ENCODE results near the gene MYADML2.

Gene MYADML2

GRCh38 chr17:81950501-81950900, 3.5 kb upstream of the MYADML2 start:
- H3K4me3 ChIP-seq (replicated peaks; ENCODE audit: low read depth, low read length): no peak overlapping the region
- TF ChIP-seq, protein P1, sequence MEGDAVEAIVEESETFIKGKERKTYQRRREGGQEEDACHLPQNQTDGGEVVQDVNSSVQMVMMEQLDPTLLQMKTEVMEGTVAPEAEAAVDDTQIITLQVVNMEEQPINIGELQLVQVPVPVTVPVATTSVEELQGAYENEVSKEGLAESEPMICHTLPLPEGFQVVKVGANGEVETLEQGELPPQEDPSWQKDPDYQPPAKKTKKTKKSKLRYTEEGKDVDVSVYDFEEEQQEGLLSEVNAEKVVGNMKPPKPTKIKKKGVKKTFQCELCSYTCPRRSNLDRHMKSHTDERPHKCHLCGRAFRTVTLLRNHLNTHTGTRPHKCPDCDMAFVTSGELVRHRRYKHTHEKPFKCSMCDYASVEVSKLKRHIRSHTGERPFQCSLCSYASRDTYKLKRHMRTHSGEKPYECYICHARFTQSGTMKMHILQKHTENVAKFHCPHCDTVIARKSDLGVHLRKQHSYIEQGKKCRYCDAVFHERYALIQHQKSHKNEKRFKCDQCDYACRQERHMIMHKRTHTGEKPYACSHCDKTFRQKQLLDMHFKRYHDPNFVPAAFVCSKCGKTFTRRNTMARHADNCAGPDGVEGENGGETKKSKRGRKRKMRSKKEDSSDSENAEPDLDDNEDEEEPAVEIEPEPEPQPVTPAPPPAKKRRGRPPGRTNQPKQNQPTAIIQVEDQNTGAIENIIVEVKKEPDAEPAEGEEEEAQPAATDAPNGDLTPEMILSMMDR (IDR thresholded peaks at IDR 0.05; ENCODE audit: low read length, missing control alignments): no peak
- DNase-seq (ENCODE audit: low read depth): no peak

- no peak for DNase-seq (ENCODE audit: low read depth)
- TF ChIP-seq, protein P1 (IDR thresholded peaks at IDR 0.05; ENCODE audit: low read length, missing control alignments): no peak
- no peak overlapping the region for H3K4me3 ChIP-seq (replicated peaks; ENCODE audit: low read depth, low read length)
These were observed 1.8 kb upstream of the MYADML2 start for GRCh38 chr17:81948635-81949378.

GRCh38 chr17:81944858-81945257, 2.2 kb downstream of the MYADML2 start:
- no peak for DNase-seq (ENCODE audit: low read depth)
- TF ChIP-seq, protein P1 (IDR thresholded peaks at IDR 0.05; ENCODE audit: low read length, missing control alignments): no peak
- no peak overlapping the region for H3K4me3 ChIP-seq (replicated peaks; ENCODE audit: low read depth, low read length)

DNA sequence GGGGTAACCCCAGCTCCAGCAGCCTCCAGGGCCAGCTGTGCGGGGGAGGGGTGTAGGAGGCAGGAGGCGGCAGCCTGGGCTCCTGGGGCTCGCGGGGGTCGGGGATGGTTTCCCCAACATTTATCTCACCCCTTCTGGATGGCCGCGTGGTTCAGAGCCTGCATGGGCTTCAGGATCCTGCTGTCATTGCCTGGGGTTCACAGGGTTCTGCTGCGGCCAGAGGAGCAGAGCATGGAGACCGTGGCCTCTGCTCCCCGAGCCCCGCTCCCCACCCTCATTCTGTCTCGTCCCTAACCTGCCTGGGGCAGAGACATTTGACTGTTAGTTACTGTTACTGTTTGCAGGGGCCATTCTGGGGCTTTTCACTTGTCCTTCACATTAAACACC, 4.9 kb downstream of the MYADML2 start:
- TF ChIP-seq, protein P1 (IDR thresholded peaks at IDR 0.05; ENCODE audit: low read length, missing control alignments): no peak
- H3K4me3 ChIP-seq (replicated peaks; ENCODE audit: low read depth, low read length): no peak overlapping the region
- DNase-seq (ENCODE audit: low read depth): no peak

DNA sequence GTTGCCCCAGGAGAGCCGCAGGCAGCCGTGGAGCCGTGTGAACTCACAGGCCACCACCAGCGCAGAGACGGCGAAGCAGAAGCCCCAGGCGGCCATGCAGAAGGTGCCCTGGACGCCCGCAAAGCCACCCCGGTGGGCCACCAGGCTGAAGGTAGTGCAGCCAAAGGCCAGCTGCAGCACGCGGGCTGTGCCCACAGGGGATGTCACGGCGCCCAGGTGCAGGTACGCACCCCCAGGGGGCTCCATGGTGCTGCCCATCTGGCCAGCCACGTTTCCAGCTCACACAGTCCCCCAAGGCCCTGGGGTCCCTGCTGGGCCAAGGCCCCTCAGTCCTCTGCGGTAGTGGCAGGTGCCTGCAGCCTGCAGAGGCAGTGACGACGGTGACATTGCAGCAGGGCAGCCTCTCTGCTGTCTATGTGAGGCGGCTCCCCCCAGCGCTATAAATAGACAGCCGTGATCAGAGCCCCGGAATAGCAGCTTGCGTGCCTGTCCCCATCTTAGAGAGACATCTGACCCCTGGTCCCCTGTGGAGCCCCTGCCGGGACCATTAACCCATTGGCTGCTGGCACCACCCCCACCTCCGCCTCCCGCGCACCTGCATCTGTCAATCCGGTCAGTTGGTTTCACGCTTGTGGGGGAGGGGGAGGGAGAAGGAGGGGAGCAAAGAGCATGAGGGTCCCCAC, 5.4 kb downstream of the MYADML2 start:
- TF ChIP-seq, protein P1 (IDR thresholded peaks at IDR 0.05; ENCODE audit: low read length, missing control alignments): no peak
- DNase-seq (ENCODE audit: low read depth): no peak
- no peak overlapping the region for H3K4me3 ChIP-seq (replicated peaks; ENCODE audit: low read depth, low read length)

DNA sequence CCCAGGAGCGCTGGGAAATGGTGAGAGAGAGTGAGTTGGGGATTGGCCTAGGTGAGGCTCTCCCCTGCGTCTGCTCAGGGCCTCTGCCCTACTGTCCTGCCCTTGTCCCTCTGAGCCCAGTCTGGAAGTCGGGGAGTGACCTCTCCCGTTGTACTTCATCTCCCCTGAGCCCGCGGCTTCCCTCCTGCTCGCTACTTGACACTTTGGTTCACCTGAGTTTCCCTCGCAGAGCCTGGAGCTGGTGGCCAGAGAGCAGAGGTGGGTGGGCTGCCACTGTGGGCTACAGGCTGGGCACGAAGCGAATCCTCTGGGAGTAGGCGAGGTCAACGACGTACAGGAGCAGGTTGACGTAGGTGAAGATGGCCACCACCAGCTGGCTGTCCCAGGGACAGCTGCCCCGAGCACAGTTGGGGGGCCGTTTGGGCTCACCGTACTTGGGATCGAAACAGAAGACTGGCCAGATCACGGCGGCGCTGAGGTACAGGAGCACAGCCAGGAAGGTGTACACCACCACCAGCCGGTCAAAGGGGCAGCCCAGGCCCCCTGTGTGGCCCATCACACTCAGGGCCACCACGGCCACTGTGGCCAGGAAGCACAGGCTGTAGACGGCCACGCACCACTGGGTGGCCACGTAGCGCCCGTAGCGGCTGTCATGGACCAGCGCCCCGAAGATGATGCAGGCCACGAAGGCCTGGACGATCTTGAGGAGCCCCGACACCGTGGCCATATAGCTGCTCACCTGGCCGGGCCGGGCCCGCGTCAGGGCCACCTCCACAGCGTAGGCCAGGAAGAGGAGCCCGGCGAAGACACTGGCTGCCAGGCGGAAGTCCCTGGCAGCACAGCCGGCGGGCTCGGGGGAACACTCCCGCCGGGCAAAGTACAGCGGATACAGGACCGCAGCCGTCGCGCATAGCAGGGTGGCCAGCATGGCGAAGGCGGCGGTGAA, 6.2 kb downstream of the MYADML2 start:
- H3K4me3 ChIP-seq (replicated peaks; ENCODE audit: low read depth, low read length): no peak overlapping the region
- TF ChIP-seq, protein P1 (IDR thresholded peaks at IDR 0.05; ENCODE audit: low read length, missing control alignments): no peak
- no peak for DNase-seq (ENCODE audit: low read depth)
